HepG2 (cell line): ENCODE data around the gene SDCCAG8. TPM values are rescaled to one million over a fixed set of nuclear protein-coding genes. Genes with fewer than 3 reads are reported as not detected.
A peak's percentile ranks its signal among the peaks of the same experiment; 100 is the strongest.

Experiments
- ATAC-seq: fragments of 200-7000 bp; cut with Tn5 transposase; 3 replicates; pipeline ENCODE4 v1.9.1; 2020; ENCODE audit warnings: mild to moderate bottlenecking, moderate library complexity
- BruUV-seq: library from RNA; stranded (reverse); fragments of 400-500 nt; replicated peaks from 2 replicates; lab custom pipeline; 2021; lab: Mats Ljungman, UMichigan
- CTCF ChIA-PET: fragments of 300-600 bp; formaldehyde crosslinking; extraction: SDS; loops from one replicate; lab custom pipeline; 2021; ENCODE audit warnings: low total read pairs, inconsistent platforms, low intra/inter-chr PET ratio; lab: Yijun Ruan, JAX
- POLR2A ChIA-PET: fragments of 350-600 bp; sonication (Branson Sonifier 250); formaldehyde crosslinking; loops from one replicate; lab custom pipeline; 2020; ENCODE audit warnings: antibody characterized with exemption, inconsistent platforms; lab: Yijun Ruan, JAX
- DNase-seq: peaks from one replicate; pipeline ENCODE4 v3.0.0-alpha.2; 2015; ENCODE audit warnings: low spot score
- FAIRE-seq: peaks from 3 replicates; lab custom pipeline; 2011; peaks lifted over from hg19 to GRCh38; lab: Jason Lieb, UNC
- H2AFZ ChIP-seq: one replicate; pipeline ENCODE4 v1.6.1; 2011; ENCODE audit warnings: low read length, inconsistent platforms
- H3K27ac ChIP-seq: fragments of 300-600 bp; 3 replicates; pipeline ENCODE4 v1.8.0; 2011; ENCODE audit warnings: mixed run types, mild to moderate bottlenecking, mixed read lengths, low read length, inconsistent platforms; ENCODE audit not compliant: insufficient read depth; ENCODE audit errors: extremely low read length
- H3K27me3 ChIP-seq, 2 experiments: fragments of 200-600 bp in 1 of 2; 2 replicates in 1 of 2; 3 replicates in 1 of 2; pipeline versions ENCODE4 v1.6.0 to v1.8.0; 2011; ENCODE audit warnings: low read length in 2 of 2, mild to moderate bottlenecking in 2 of 2, moderate library complexity in 2 of 2, inconsistent platforms in 1 of 2; ENCODE audit not compliant: insufficient read depth in 2 of 2, control insufficient read depth in 1 of 2
- H3K36me3 ChIP-seq, 2 experiments: fragments of 200-600 bp in 1 of 2; replicated peaks in 1 of 2; 2 replicates in 1 of 2; 3 replicates in 1 of 2; pipeline versions ENCODE4 v1.5.1 to v1.8.0; 2011; ENCODE audit warnings: low read length in 2 of 2, inconsistent platforms in 1 of 2; ENCODE audit not compliant: insufficient read depth in 2 of 2, control insufficient read depth in 1 of 2
- H3K4me1 ChIP-seq: 2 replicates; pipeline ENCODE4 v1.5.1; 2012; ENCODE audit warnings: low read length, inconsistent platforms; ENCODE audit not compliant: insufficient read depth
- H3K4me2 ChIP-seq: 2 replicates; pipeline ENCODE4 v1.6.0; 2011; ENCODE audit warnings: low read depth, low read length, inconsistent platforms
- H3K4me3 ChIP-seq, 3 experiments: fragments of 200-600 bp in 1 of 3; sonication (generic), shearing (Covaris generic) in 1 of 3; replicated peaks in 1 of 3; 2 replicates each; pipeline ENCODE4 v1.5.1; 2011 to 2016; ENCODE audit warnings: low read length in 3 of 3, inconsistent platforms in 2 of 3, low read depth in 2 of 3, mild to moderate bottlenecking in 2 of 3, control low read depth in 1 of 3, mixed read lengths in 1 of 3; ENCODE audit not compliant: insufficient read depth in 1 of 3
- H3K79me2 ChIP-seq: one replicate; pipeline ENCODE4 v1.6.1; 2011; ENCODE audit warnings: low read length, inconsistent platforms; ENCODE audit not compliant: insufficient read depth
- H3K9ac ChIP-seq: 2 replicates; pipeline ENCODE4 v1.6.0; 2011; ENCODE audit warnings: mild to moderate bottlenecking, low read depth, low read length, inconsistent platforms; ENCODE audit not compliant: insufficient read depth
- H3K9me3 ChIP-seq: 2 replicates; pipeline ENCODE4 v1.5.1; 2012; ENCODE audit warnings: mild to moderate bottlenecking, low read length
- H4K20me1 ChIP-seq: 2 replicates; pipeline ENCODE4 v1.6.0; 2011; ENCODE audit warnings: inconsistent platforms, mild to moderate bottlenecking, low read length, moderate library complexity; ENCODE audit not compliant: insufficient read depth
- CREB1 ChIP-seq, 2 experiments: fragments of 450-650 bp in 1 of 2; IDR thresholded peaks; 2 replicates each; pipeline ENCODE4 v1.6.1; 2016 to 2017; ENCODE audit warnings: control low read depth in 1 of 2, mild to moderate bottlenecking in 1 of 2, missing compliant biosample characterization in 1 of 2, missing genetic modification characterization in 1 of 2
- CREM ChIP-seq, 2 experiments: sonication (generic) in 1 of 2; formaldehyde crosslinking in 1 of 2; IDR thresholded peaks; 2 replicates each; pipeline versions ENCODE4 v1.4.0 to v1.6.1; 2016 to 2020; ENCODE audit warnings: antibody characterized with exemption in 1 of 2, mild to moderate bottlenecking in 1 of 2, missing genetic modification reagents in 1 of 2
- HMGXB3 ChIP-seq: sonication (generic); formaldehyde crosslinking; IDR thresholded peaks from 2 replicates; pipeline ENCODE4 v1.4.0; 2020; ENCODE audit warnings: missing genetic modification reagents, borderline replicate concordance
- IKZF4 ChIP-seq: sonication (generic); formaldehyde crosslinking; IDR thresholded peaks from 2 replicates; pipeline ENCODE4 v1.5.1; 2020; ENCODE audit warnings: borderline replicate concordance, mild to moderate bottlenecking, low read depth, missing genetic modification reagents; ENCODE audit errors: not compliant biosample characterization
- MAFF ChIP-seq: IDR thresholded peaks from 2 replicates; pipeline ENCODE4 v1.6.1; 2011; ENCODE audit warnings: low read depth, low read length, improper control_type of control experiment
- MAFK ChIP-seq, 2 experiments: IDR thresholded peaks in 1 of 2; conservative IDR thresholded peaks in 1 of 2; 2 replicates each; pipeline ENCODE4 v1.6.1; 2011; ENCODE audit warnings: improper control_type of control experiment in 2 of 2, low read length in 2 of 2
- NFE2L2 ChIP-seq: fragments of 150-350 bp; IDR thresholded peaks from 2 replicates; pipeline ENCODE4 v1.6.1; 2014; ENCODE audit warnings: low read length
- PLSCR1 ChIP-seq: sonication (generic); formaldehyde crosslinking; IDR thresholded peaks from 2 replicates; pipeline ENCODE4 v1.5.0; 2020; ENCODE audit warnings: missing genetic modification reagents, mild to moderate bottlenecking, borderline replicate concordance
- SIX1 ChIP-seq: sonication (generic); formaldehyde crosslinking; IDR thresholded peaks from 2 replicates; pipeline ENCODE4 v1.4.0; 2020; ENCODE audit warnings: missing genetic modification reagents, borderline replicate concordance
- SOX5 ChIP-seq: IDR thresholded peaks from 2 replicates; pipeline ENCODE4 v1.6.1; 2016; ENCODE audit warnings: borderline replicate concordance
- STAT5B ChIP-seq: sonication (generic); formaldehyde crosslinking; IDR thresholded peaks from 2 replicates; pipeline ENCODE4 v1.4.0; 2020; ENCODE audit warnings: missing genetic modification reagents
- ZBTB20 ChIP-seq: sonication (generic); formaldehyde crosslinking; IDR thresholded peaks from 2 replicates; pipeline ENCODE4 v1.8.1; 2023; ENCODE audit warnings: missing genetic modification reagents, low read depth, mild to moderate bottlenecking, borderline replicate concordance
- ZNF30 ChIP-seq: sonication (generic); formaldehyde crosslinking; IDR thresholded peaks from 2 replicates; pipeline ENCODE4 v1.5.0; 2020; ENCODE audit warnings: mild to moderate bottlenecking, missing genetic modification reagents
- ZSCAN9 ChIP-seq: IDR thresholded peaks from 2 replicates; pipeline ENCODE4 v1.6.1; 2016; ENCODE audit warnings: borderline replicate concordance
- WGBS: methylation state at CpG from one replicate; pipeline ENCODE4 v1.1.6; 2017; ENCODE audit warnings: low lambda C conversion rate; 5-methylcytosine and 5-hydroxymethylcytosine counted together
- in situ Hi-C: cut with HindIII; loops from 2 replicates; pipeline ENCODE4 v1.10.0; 2017; ENCODE audit warnings: low pct_unique_long_range_greater_than_20kb; ENCODE audit not compliant: extremely low pct_ligation_motif_present
- intact Hi-C: fragments of 100-400 bp; cut with micrococcal nuclease; formaldehyde crosslinking; loops from one replicate; pipeline ENCODE4 v1.10.0; 2022; ENCODE audit not compliant: unreplicated experiment
- polyA plus RNA-seq, 8 experiments: library from polyadenylated mRNA; depleted of rRNA in 3 of 8; stranded (reverse) in 7 of 8; unstranded in 1 of 8; fragments of >200 nt; fragmentation: Illumina TruSeq in 4 of 8; extraction: Trizol in 4 of 8; gene quantifications; 2 replicates each; pipeline versions ENCODE4 v1.2.1 to v1.2.3, GENCODE V29; 2011 to 2016; ENCODE audit warnings: low read depth in 4 of 8, missing spikeins in 1 of 8, mixed read lengths in 1 of 8; ENCODE audit not compliant: insufficient read depth in 1 of 8
- total RNA-seq, 5 experiments: library from RNA; depleted of rRNA; stranded (reverse); fragments of >200 nt; fragmentation: Illumina TruSeq; extraction: Trizol; gene quantifications; 2 replicates each; pipeline ENCODE4 v1.2.3, GENCODE V29; 2016; ENCODE audit warnings: low read depth in 1 of 5

Gene SDCCAG8
- total and polyA plus RNA-seq, 2 of the 13 experiments (the other 11 are each of a cell fraction or from before 2014, with no cell fraction given) = 9.5 to 13.4 TPM

- peak; percentile 90 for TF ChIP-seq NFE2L2
- TF ChIP-seq STAT5B (CRISPR knock-in tag) = no peak
- peak; percentile 40; the same call in 1 of the 2 replicates for TF ChIP-seq CREB1 (IDR thresholded peaks at IDR 0.05)
- no peak for TF ChIP-seq CREB1 (CRISPR knock-in tag; IDR thresholded peaks at IDR 0.05)
- TF ChIP-seq SOX5 (CRISPR knock-in tag) = peak; percentile 26; the same call in 1 of the 2 replicates
- no peak for TF ChIP-seq ZNF30 (CRISPR knock-in tag)
- no peak for TF ChIP-seq CREM (IDR thresholded peaks at IDR 0.05)
- no peak for TF ChIP-seq CREM (CRISPR knock-in tag; IDR thresholded peaks at IDR 0.05)
- no peak for TF ChIP-seq ZSCAN9 (CRISPR knock-in tag)
- 0 out of 2 replicates have a peak, but pooled peaks have one; percentile 22 for TF ChIP-seq MAFF
- TF ChIP-seq ZBTB20 (CRISPR knock-in tag) = no peak
- TF ChIP-seq MAFK (conservative IDR thresholded peaks at IDR 0.05 in 1 of 2, IDR thresholded peaks at IDR 0.05 in 1 of 2; ENCODE audit: low read length in 2 of 2) = 0 out of 4 replicates have a peak, but pooled peaks have one; percentile 12 to 13
- Histone ChIP-seq H3K4me1 (peaks cover 9% of the 10 kb centered on the region; the same call in 1 of the 2 replicates), H3K4me3 (no peak overlapping the region), H4K20me1 (no peaks in the 10 kb centered on the region), H3K27ac (no peak overlapping the region), H3K4me2 (no peak overlapping the region), H3K9ac (no peak overlapping the region), H3K36me3 (no peaks in the 10 kb centered on the region), H2AFZ (no peak overlapping the region), H3K9me3 (no peaks in the 10 kb centered on the region), H3K79me2 (no peaks in the 10 kb centered on the region), H3K27me3 (no peaks in the 10 kb centered on the region)
- WGBS = 6% methylated on average over 2 of the region's 2 CpGs
- no peak for FAIRE-seq
- no TSS peak for BruUV-seq
- in situ Hi-C loops = no loop called here
- ChIA-PET POLR2A (no interaction called here), CTCF (no interaction called here)
- intact Hi-C loops = no loop called here
- ATAC-seq = no peak
- DNase-seq = peak; percentile 13
Measured at GRCh38 chr1:243525085-243525487, 269.2 kb downstream of the SDCCAG8 start.

GRCh38 chr1:243526180-243526579 is 270.3 kb downstream of the SDCCAG8 start:
- FAIRE-seq = no peak
- Histone ChIP-seq H4K20me1 (no peaks in the 10 kb centered on the region), H2AFZ (no peak overlapping the region), H3K4me1 (peaks cover 2% of the 10 kb centered on the region; the same call in 1 of the 2 replicates), H3K4me2 (no peak overlapping the region), H3K9me3 (no peaks in the 10 kb centered on the region), H3K9ac (no peak overlapping the region), H3K4me3 (no peak overlapping the region), H3K36me3 (no peaks in the 10 kb centered on the region), H3K27ac (no peak overlapping the region), H3K79me2 (no peaks in the 10 kb centered on the region), H3K27me3 (no peaks in the 10 kb centered on the region)
- DNase-seq = no peak
- ChIA-PET CTCF (no interaction called here), POLR2A (no interaction called here)
- BruUV-seq = no TSS peak
- WGBS = 69% methylated on average over 7 of the region's 7 CpGs
- no peak for ATAC-seq
- in situ Hi-C loops = no loop called here
- intact Hi-C loops = no loop called here
- no peak for TF ChIP-seq SIX1 (CRISPR knock-in tag)
- TF ChIP-seq HMGXB3 (CRISPR knock-in tag) = no peak
- TF ChIP-seq IKZF4 (CRISPR knock-in tag) = no peak
- TF ChIP-seq PLSCR1 = no peak
